MM.1S (cell line): ENCODE results near the gene ABCG8.

Experiments
- EZH2 ChIP-seq: fragments of 300-600 bp; sonication (generic); optimal IDR thresholded peaks from 2 replicates; pipeline ENCODE3; 2017; ENCODE audit warnings: low read depth, mild to moderate bottlenecking, antibody characterized with exemption, low read length, mixed read lengths
- TF ChIP-seq, protein P1 (sequence below): fragments of 300-600 bp; sonication (generic); IDR thresholded peaks from 2 replicates; pipeline ENCODE4 v1.5.1; 2016; ENCODE audit warnings: antibody characterized with exemption, low read length, mixed read lengths

DNA sequence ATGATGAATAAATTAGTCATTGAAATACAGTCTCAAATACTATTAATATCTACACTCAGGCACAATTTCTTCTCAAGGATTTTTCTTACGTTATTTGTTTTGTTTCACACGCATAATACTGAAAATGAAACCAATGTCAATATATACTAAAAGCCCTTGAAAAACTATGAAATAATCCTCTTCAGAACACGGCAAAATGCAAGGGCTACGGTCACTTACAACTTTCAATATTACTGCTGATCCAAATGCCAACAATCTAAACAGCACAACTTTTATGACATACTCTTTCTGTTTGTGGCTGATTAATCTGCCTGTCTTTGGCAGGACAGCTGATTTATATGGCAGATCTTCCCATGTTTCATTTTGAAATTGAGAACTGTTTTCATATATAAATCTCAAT lies 88.7 kb downstream of the ABCG8 start:
- TF ChIP-seq EZH2, result no peak
- TF ChIP-seq, protein P1, sequence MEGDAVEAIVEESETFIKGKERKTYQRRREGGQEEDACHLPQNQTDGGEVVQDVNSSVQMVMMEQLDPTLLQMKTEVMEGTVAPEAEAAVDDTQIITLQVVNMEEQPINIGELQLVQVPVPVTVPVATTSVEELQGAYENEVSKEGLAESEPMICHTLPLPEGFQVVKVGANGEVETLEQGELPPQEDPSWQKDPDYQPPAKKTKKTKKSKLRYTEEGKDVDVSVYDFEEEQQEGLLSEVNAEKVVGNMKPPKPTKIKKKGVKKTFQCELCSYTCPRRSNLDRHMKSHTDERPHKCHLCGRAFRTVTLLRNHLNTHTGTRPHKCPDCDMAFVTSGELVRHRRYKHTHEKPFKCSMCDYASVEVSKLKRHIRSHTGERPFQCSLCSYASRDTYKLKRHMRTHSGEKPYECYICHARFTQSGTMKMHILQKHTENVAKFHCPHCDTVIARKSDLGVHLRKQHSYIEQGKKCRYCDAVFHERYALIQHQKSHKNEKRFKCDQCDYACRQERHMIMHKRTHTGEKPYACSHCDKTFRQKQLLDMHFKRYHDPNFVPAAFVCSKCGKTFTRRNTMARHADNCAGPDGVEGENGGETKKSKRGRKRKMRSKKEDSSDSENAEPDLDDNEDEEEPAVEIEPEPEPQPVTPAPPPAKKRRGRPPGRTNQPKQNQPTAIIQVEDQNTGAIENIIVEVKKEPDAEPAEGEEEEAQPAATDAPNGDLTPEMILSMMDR, result no peak
